ENCODE results near the gene C2CD5.

Gene C2CD5

GRCh38 chr12:22413592-22413991, 130.8 kb downstream of the C2CD5 start:
- no peak for DNase-seq

- no peak for DNase-seq
Observed at GRCh38 chr12:22412581-22412980, 131.8 kb downstream of the C2CD5 start.

- DNase-seq = no peak
Observed at GRCh38 chr12:22410486-22410885, 133.9 kb downstream of the C2CD5 start.

- DNase-seq = no peak
Observed at GRCh38 chr12:22409377-22410164, 134.8 kb downstream of the C2CD5 start.

GRCh38 chr12:22408610-22409376, 135.5 kb downstream of the C2CD5 start:
- no peak for DNase-seq

GRCh38 chr12:22407397-22407796, 136.9 kb downstream of the C2CD5 start:
- DNase-seq = no peak

GRCh38 chr12:22406627-22407026, 137.7 kb downstream of the C2CD5 start:
- DNase-seq = no peak

GRCh38 chr12:22399464-22400180, 144.7 kb downstream of the C2CD5 start:
- DNase-seq = peak in 2 of 3 donors; percentile 34 to 46
